Right atrium auricular region (tissue), 2 donors: Measurements from ENCODE around the gene TNNT2. TPM values are rescaled to one million over a fixed set of nuclear protein-coding genes. Genes with fewer than 3 reads are reported as not detected.

Source experiments
- DNase-seq: peaks from one replicate; pipeline ENCODE4 v3.0.0-alpha.2; 2019; ENCODE audit warnings: low spot score
- H3K27ac ChIP-seq, 2 donors: fragments of 200-600 bp; sonication (generic); 1 replicate in 1 of 2; 2 replicates in 1 of 2; pipeline ENCODE4 v1.5.1; 2016 to 2019
- H3K27me3 ChIP-seq, 2 donors: fragments of 200-600 bp; sonication (generic); one replicate each; pipeline versions ENCODE4 v1.5.1 to v1.6.0; 2017 to 2019
- H3K36me3 ChIP-seq: fragments of 200-600 bp; sonication (generic); one replicate; pipeline ENCODE4 v1.5.1; 2016
- H3K4me1 ChIP-seq, 2 donors: fragments of 200-600 bp; sonication (generic); one replicate each; pipeline versions ENCODE4 v1.5.1 to v1.6.0; 2017 to 2019
- H3K4me3 ChIP-seq, 2 donors: fragments of 200-600 bp; sonication (generic); 1 replicate in 1 of 2; 2 replicates in 1 of 2; pipeline ENCODE4 v1.5.1; 2017 to 2019; ENCODE audit warnings: mild to moderate bottlenecking in 1 of 2, moderate library complexity in 1 of 2
- H3K9me3 ChIP-seq, 2 donors: fragments of 200-600 bp; sonication (generic); one replicate each; pipeline ENCODE4 v1.5.1; 2019
- total RNA-seq, 2 donors: library from RNA; depleted of rRNA; stranded (reverse); fragments of >200 nt; gene quantifications; one replicate each; pipeline ENCODE4 v1.1.0, GENCODE V29; 2016
- TF ChIP-seq, protein P1 (sequence below), 2 donors: fragments of 200-600 bp; sonication (generic); IDR thresholded peaks; one replicate each; pipeline ENCODE4 v1.5.1; 2019; ENCODE audit warnings: antibody characterized with exemption in 2 of 2

The TNNT2 gene
- total RNA-seq, 2 donors from 2014 or later, result 4,112 to 12,321 TPM

DNA sequence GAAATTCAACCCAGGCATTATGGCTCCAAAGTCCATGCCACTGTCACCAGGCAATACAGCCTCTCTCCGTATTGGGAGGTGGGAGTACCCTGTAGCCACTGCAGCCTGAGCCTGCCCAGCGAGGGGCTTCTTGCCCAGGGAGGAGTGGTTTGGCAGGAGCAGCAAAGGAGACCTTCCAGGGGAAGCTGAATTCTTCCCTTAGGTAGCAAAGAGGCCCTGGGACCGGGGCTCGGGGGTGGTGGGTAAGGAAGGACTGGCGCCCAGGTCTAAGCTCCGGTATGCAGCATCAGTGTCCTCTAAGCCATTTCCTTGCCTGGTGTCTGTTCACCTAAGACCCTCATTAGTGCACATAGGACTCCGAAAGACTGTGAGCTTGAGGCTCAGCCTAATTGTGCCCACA is 17.0 kb downstream of the TNNT2 start:
- TF ChIP-seq, protein P1, sequence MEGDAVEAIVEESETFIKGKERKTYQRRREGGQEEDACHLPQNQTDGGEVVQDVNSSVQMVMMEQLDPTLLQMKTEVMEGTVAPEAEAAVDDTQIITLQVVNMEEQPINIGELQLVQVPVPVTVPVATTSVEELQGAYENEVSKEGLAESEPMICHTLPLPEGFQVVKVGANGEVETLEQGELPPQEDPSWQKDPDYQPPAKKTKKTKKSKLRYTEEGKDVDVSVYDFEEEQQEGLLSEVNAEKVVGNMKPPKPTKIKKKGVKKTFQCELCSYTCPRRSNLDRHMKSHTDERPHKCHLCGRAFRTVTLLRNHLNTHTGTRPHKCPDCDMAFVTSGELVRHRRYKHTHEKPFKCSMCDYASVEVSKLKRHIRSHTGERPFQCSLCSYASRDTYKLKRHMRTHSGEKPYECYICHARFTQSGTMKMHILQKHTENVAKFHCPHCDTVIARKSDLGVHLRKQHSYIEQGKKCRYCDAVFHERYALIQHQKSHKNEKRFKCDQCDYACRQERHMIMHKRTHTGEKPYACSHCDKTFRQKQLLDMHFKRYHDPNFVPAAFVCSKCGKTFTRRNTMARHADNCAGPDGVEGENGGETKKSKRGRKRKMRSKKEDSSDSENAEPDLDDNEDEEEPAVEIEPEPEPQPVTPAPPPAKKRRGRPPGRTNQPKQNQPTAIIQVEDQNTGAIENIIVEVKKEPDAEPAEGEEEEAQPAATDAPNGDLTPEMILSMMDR (IDR thresholded peaks at IDR 0.05), result no peak
- Histone ChIP-seq H3K4me1 (peaks cover 0 to 7% of the 10 kb centered on the region in 2 donors), H3K36me3 (peaks cover 68% of the 10 kb centered on the region), H3K9me3 (no peaks in the 10 kb centered on the region), H3K4me3 (no peak overlapping the region), H3K27me3 (no peaks in the 10 kb centered on the region), H3K27ac (peak overlapping the region in 1 of 2 donors; percentile 60)
- DNase-seq, result no peak

DNA sequence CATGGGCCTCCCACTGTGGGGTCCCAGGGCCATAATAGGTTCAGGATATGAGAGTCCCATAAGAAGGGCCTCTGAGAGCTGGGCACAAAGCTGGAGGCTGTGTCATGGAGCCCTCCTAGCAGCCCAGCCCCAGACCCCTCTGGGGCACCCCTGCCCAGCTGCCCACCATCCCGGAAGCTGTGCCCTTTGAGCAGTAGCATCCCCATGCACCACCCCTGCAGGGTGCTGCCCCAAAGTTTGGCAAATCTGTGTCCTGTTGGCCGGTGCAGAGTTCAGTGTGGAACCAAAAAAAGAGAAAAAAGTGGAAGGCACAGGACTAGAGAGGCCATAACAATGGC is 17.6 kb downstream of the TNNT2 start:
- H3K36me3 ChIP-seq, result peaks cover 61% of the 10 kb centered on the region
- no peak overlapping the region for H3K4me3 ChIP-seq
- H3K4me1 ChIP-seq, result peaks cover 0 to 12% of the 10 kb centered on the region in 2 donors
- TF ChIP-seq, protein P1 (IDR thresholded peaks at IDR 0.05), result no peak
- no peaks in the 10 kb centered on the region for H3K27me3 ChIP-seq
- peak overlapping the region in 1 of 2 donors; percentile 60 for H3K27ac ChIP-seq
- no peaks in the 10 kb centered on the region for H3K9me3 ChIP-seq
- DNase-seq, result no peak

DNA sequence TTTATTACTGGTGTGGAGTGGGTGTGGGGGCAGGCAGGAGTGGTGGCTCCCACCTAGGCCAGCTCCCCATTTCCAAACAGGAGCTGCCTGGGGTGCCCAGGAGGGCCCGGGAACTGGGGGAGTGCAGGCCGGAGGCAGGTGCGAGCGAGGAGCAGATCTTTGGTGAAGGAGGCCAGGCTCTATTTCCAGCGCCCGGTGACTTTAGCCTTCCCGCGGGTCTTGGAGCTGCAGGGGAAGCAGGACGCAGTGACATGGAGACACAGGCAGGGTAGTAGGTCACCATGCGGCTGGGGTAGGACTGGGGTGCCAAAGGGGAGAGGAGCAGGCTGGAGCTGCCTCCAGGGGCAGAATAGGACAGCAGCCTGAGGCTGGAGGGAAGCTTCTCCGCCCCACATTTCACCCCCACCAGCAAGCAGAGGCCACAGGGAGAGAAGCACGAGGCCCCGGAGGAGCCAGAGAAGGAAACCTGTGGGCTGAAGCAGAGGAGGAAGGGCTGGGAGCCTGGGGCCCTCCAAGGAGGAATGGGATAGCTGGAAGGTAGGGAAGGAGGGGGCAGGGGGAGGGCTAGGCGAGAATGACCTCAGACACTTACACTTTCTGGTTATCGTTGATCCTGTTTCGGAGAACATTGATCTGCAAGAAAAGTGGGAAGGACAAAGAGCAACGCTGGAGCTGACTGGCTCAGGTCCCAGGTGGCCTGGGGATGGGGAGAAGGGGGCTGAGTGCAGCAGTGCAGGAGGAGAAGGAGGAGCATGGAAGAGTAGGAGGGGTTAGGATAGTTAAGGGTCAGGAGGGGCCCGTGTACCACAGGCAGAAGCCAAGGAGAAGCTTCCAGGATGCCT is 18.2 kb downstream of the TNNT2 start:
- DNase-seq, result no peak
- Histone ChIP-seq H3K27me3 (no peaks in the 10 kb centered on the region), H3K4me1 (peaks cover 0 to 16% of the 10 kb centered on the region in 2 donors), H3K4me3 (no peak overlapping the region), H3K9me3 (no peaks in the 10 kb centered on the region), H3K36me3 (peaks cover 55% of the 10 kb centered on the region), H3K27ac (peak overlapping the region; percentile 39 to 60)
- TF ChIP-seq, protein P1 (IDR thresholded peaks at IDR 0.05), result no peak

DNA sequence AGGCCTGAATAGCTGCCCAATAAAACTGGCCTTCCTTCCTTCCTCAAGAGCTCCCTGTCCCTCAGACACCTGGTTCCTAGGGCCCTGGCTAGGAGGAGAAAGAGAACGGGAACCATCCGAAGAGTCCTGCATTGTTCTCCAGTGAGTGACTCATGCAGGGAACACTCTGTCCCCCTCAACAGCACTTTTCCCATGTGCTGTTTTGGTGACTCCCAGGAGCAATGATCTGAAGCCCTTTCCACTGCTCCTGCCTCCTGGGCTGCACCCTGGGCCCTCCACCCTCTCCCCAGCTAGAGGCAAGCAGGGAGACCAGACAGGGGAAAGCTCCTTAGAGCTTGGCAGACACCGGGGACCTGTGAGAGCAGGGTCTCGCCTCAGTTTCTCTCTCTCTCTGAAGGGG is 18.9 kb downstream of the TNNT2 start:
- Histone ChIP-seq H3K27me3 (no peaks in the 10 kb centered on the region), H3K4me1 (peaks cover 0 to 16% of the 10 kb centered on the region in 2 donors), H3K4me3 (no peak overlapping the region), H3K27ac (peak overlapping the region; percentile 39 to 60), H3K9me3 (no peaks in the 10 kb centered on the region), H3K36me3 (peaks cover 50% of the 10 kb centered on the region)
- TF ChIP-seq, protein P1 (IDR thresholded peaks at IDR 0.05), result no peak
- no peak for DNase-seq

DNA sequence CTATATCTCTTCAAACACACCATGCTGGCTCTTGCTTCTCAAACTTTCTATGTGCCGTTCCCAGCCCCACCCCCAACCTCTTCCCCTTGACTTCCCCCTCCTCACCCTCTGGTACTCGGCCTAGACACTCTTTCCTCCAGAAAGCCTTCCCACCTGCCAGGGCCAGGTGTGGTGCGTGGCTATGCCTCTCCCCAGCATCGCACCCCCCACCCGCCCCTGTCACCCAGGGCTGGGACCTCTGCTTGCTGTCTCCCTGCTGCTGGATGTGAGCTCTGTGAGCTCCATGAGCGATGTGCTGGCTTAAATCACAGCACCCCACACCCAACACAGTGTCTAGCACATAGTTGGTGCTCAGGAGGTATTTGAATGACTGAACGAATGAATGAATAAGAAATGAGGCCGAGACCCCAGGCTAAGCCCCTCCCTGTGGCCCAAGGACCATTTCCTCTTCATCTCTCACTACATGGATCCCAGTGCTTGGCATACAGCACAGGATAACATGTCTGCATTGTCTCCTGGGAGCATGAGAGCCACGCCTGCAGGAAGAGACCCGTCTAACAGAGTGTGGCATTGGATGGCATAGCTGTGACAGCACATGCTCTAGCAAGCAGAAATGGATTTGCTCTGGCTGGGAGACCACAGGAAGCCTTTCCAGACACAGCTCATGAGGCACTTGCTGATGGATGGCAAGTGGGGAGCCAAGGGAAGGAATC is 19.7 kb downstream of the TNNT2 start:
- TF ChIP-seq, protein P1 (IDR thresholded peaks at IDR 0.05), result no peak
- H3K4me3 ChIP-seq, result no peak overlapping the region
- H3K4me1 ChIP-seq, result peaks cover 0 to 16% of the 10 kb centered on the region in 2 donors
- H3K9me3 ChIP-seq, result no peaks in the 10 kb centered on the region
- peaks cover 42% of the 10 kb centered on the region for H3K36me3 ChIP-seq
- no peak for DNase-seq
- H3K27ac ChIP-seq, result peak overlapping the region; percentile 39 to 60
- H3K27me3 ChIP-seq, result no peaks in the 10 kb centered on the region
